ENCODE results near the gene LRIG3.
"Not testable (repeated sequence)": the region's sequence is repeated elsewhere in the genome, so short reads cannot be mapped to it uniquely, and the experiment has no call there.

LRIG3 gene

DNA sequence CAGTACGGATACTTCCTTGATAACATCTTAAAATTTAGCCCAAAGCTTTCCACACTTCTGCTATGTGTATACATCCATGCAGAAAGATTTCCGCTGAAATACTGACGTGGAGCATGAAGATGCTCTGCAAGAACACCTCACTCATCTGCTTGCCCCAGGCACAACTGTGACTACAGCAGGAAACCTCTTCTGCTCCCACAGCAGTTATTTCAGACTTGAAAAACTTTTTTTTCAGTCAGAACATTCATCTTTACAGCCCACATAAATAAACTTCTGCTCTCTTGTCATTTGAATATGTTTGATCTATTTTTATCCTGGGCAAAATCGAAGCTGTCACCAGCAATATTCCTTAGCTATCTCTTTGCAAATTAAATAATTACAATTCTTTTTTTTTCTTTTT is 6.8 kb upstream of the LRIG3 start:
- no peak for DNase-seq

GRCh38 chr12:58926586-58926985 is 6.3 kb upstream of the LRIG3 start:
- no peak for DNase-seq

DNA sequence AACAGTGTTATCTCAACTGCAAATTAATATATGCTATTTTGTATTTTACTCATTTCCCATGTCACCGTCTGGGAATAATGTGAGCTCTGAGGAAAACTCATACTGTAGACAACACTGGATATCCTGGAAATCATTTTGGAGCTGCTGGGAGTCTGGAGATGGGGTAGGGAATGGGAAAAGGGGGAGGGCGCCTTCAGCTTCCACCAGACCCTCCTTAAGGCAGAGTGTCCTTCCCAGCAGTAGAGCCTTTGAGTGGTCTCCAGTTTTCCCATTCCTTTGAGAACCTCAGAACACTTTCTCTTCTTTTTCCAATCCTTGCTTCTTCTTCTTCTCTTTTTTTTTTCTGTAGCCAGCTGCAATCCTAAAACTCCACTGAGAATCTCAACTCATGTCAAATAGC is 5.4 kb upstream of the LRIG3 start:
- DNase-seq = no peak

DNA sequence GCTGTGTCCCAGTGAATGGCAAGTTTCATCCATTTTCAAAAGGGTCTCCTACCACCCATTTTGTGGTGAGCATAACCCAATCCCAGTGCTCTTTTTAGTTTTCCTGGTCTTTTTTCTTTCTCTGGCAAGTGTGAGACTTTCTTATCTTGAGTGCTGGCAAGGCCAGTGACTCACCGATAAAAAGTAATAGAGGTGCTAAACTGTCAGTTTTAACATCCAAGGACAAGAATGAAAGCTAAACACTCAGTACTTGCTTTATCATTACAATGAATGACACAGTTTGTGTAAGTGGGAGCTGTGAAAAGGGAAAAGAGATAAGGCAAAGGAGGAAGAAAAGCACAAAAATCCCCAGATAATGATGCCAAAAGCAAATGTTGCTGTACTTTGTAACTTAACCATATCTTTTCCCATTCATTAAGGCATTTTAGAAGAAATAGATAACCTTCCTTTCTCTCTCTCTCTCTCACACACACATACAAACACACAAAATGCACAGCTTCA is 4.9 kb upstream of the LRIG3 start:
- no peak for DNase-seq

GRCh38 chr12:58924652-58925051 is 4.3 kb upstream of the LRIG3 start:
- DNase-seq = no peak

- no peak for DNase-seq
These were observed 3.5 kb upstream of the LRIG3 start for GRCh38 chr12:58923781-58924180.

GRCh38 chr12:58922849-58923248 is 2.5 kb upstream of the LRIG3 start:
- DNase-seq = no peak

- no peak for DNase-seq
These were observed 907 bp upstream of the LRIG3 start for GRCh38 chr12:58920961-58921861.

- no peak for DNase-seq
These were observed 838 bp downstream of the LRIG3 start for GRCh38 chr12:58919231-58920101.

DNA sequence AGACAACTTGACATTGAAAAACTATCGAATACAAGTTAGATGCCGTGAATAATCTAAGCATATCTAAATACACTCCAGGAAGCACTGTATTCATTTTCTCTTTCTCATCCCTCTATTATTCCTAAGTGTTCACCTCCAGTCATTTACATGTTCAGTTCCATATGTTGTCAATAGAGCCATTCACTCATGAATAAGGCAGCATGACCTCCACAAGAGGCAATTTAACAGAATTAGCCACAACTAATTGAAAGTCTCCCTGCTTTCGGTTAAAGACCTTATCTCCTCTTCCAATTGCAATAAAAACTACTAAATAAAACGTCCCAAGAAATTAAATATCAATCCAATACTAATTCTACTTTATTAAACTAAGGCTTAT is 1.8 kb downstream of the LRIG3 start:
- DNase-seq = no peak

DNA sequence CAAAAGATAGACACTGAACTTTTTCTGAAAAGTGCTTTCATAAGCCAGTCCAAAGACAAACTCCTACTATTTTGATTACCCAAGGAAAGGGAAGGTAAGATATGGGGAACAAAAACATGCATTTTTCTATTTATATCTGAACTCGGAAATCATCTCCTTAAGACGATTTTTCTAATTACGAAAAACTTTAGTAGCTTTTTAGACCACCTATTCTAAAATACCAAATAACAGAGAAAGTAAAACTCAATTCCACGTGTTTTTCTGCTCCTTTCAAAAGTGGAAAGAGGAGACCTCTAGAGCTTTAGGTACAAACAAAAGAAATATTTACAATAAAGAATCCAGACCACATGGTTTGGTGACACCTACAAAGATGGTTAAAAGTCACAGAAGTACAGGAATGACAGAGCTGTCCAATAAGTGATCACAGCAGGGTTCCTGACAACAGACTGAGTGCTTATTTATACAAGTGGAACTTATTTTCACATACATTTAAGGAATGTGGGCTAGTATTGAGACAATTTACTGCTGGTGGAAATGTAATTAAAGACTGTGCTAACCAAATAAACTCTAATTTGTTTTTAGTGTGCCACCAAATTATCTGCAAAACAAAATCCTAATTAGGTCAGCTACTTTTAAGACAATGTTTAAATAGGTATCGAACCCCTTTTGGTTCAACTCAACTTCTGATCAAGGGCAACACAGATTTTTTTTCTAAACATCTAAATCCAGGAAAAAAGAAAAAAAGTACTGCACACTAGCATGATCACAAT is 2.4 kb downstream of the LRIG3 start:
- no peak for DNase-seq

GRCh38 chr12:58916921-58917511 is 3.3 kb downstream of the LRIG3 start:
- no peak for DNase-seq

- no peak for DNase-seq
These were observed 4.1 kb downstream of the LRIG3 start for GRCh38 chr12:58916161-58916621.

DNA sequence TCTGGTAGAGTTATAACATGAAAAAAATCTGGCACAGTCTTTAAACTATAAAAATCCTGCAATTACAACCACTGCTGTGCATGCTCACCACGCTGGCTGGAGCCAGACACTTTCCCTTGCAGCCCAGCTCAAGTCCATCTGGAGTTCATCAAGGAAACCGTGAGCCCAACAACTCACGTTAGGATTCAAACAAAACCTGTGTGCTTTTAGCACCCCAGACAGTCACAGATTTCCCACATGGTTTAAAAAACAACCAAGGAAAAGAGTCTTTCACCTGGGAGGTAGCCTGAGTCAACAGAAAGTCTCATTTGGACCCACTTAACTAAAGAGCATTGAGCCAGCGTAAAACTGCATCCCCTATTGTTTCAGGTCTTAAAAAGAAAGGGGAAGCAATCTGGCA is 4.7 kb downstream of the LRIG3 start:
- DNase-seq = no peak

- no peak for DNase-seq
These were observed 5.3 kb downstream of the LRIG3 start for GRCh38 chr12:58915037-58915436.

DNA sequence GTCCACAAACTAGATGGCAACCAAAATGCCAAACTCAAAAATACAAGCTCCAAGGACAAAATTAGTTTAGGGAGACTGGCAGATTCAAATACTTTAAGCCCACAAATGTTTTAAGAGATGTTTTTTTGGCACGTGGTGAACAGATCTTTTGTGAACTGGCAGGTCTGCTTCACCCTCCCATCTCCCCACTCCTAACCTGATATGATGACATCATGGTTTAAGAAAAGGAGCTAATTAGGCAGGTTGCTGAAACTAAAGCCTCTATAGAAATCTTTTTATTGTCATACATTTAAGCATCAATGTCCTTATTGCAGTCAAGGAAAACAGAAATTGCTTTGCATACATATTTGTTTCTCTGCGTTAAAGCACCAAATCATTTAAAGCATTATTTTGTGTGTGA is 5.8 kb downstream of the LRIG3 start:
- no peak for DNase-seq

GRCh38 chr12:58907391-58907790 is 12.9 kb downstream of the LRIG3 start:
- no peak for DNase-seq

- no peak for DNase-seq
These were observed 13.4 kb downstream of the LRIG3 start for GRCh38 chr12:58906917-58907316.

DNA sequence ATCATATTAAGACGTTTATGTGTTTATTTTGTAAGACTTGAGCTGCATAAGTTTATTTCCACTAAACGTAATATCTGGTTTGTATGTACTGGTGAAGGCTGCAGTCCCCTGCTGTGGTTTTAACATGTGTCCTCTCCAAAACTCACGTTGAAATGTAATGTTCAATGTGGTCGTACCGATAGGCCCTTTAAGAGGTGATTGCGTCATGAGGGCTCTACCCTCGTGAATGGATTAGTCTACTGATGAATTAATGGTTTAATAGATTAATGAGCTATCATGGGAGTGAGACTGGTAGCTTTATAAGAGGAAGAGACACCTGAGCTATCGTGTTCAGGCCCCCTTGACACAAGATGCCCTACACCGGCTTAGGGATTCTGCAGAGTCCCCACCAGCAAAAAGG is 14.9 kb downstream of the LRIG3 start:
- no peak for DNase-seq

- DNase-seq = not testable (repeated sequence)
These were observed 17.6 kb downstream of the LRIG3 start for GRCh38 chr12:58902726-58903125.

DNA sequence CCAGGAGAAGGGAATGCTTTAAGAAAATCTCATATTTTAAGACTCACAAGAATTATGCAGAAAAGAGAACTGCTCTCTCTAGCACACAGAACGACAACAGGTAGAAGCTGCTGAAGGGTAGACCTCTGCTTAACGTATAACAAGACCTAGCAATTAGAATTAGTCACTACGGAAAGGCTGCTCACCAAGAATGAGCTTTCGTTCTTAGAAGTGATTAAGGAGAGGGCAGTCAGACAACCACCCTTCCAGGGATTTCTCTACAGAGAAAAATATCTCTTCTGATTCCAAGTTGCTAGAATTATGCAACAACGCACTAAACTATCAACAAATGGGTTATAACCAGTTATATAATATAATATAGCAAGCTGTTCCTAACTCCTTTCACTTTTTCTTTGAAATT is 18.6 kb downstream of the LRIG3 start:
- DNase-seq = no peak

DNA sequence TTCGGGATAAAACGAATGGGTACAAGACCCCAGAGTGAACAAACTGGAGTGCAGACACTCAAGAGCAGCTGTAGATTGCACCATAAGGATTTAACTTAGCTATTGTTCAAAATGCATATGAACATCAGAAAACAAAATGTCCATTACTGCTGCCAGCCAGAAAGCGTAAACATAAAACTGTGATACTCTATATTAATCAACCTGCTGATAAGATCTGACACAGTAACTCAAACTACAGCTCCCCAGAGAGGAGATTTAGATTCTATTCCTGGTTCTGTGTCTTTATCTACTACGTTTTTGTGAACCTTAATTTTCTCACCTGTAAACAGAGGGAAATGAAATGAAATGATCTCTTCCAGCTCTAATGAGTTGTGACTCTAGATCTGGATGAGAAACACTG is 22.3 kb downstream of the LRIG3 start:
- no peak for DNase-seq

- DNase-seq = no peak
These were observed 24.0 kb downstream of the LRIG3 start for GRCh38 chr12:58896278-58896677.
